K562 (cell line): Measurements from ENCODE around the gene GHITM. TPM values are rescaled to one million over a fixed set of nuclear protein-coding genes. Genes with fewer than 3 reads are reported as not detected.

ENCODE experiments used
- CBFA2T2 ChIP-seq: fragments of 450-650 bp; conservative IDR thresholded peaks from 2 replicates; pipeline ENCODE4 v1.6.1; 2017; ENCODE audit warnings: mild to moderate bottlenecking
- CBFB ChIP-seq: sonication (generic); formaldehyde crosslinking; IDR thresholded peaks from 2 replicates; pipeline ENCODE4 v1.4.0; 2020; ENCODE audit warnings: mild to moderate bottlenecking, missing genetic modification reagents
- CBX5 ChIP-seq: IDR thresholded peaks from 2 replicates; pipeline ENCODE4 v1.6.1; 2014; ENCODE audit warnings: low read depth, borderline replicate concordance
- CCAR2 ChIP-seq: fragments of 200-400 bp; formaldehyde crosslinking; IDR thresholded peaks from 2 replicates; pipeline ENCODE4 v1.6.1; 2017; ENCODE audit warnings: mild to moderate bottlenecking, low read depth, low read length
- ELF2 ChIP-seq: fragments of 250-450 bp; sonication (Bioruptor Pico); IDR thresholded peaks from 2 replicates; pipeline ENCODE4 v1.5.0; 2021; ENCODE audit warnings: mild to moderate bottlenecking
- ETV1 ChIP-seq: fragments of 450-650 bp; conservative IDR thresholded peaks from 2 replicates; pipeline ENCODE4 v1.6.1; 2016; ENCODE audit warnings: missing genetic modification characterization, control low read depth, low read depth, missing compliant biosample characterization
- HMGN3 ChIP-seq: IDR thresholded peaks from 2 replicates; pipeline ENCODE4 v1.6.1; 2011; ENCODE audit warnings: borderline replicate concordance, low read depth, mild to moderate bottlenecking, mixed read lengths, low read length; ENCODE audit not compliant: insufficient read length; ENCODE audit errors: extremely low read depth
- PTRF ChIP-seq: fragments of 450-650 bp; IDR thresholded peaks from 2 replicates; pipeline ENCODE4 v1.6.1; 2016; ENCODE audit warnings: mild to moderate bottlenecking, missing genetic modification characterization, missing compliant biosample characterization
- RFX5 ChIP-seq: IDR thresholded peaks from 2 replicates; pipeline ENCODE4 v1.6.1; 2011; ENCODE audit warnings: low read depth, mild to moderate bottlenecking, improper control_type of control experiment, low read length
- TEAD2 ChIP-seq: fragments of 450-650 bp; IDR thresholded peaks from 2 replicates; pipeline ENCODE4 v1.6.1; 2016; ENCODE audit warnings: missing genetic modification characterization, control low read depth, missing compliant biosample characterization
- TFAM ChIP-seq: fragments of 250-450 bp; sonication (Bioruptor Pico); conservative IDR thresholded peaks from 2 replicates; pipeline ENCODE4 v1.5.0; 2021; ENCODE audit warnings: mild to moderate bottlenecking, moderate library complexity
- USF1 ChIP-seq: sonication (generic); formaldehyde crosslinking; IDR thresholded peaks from 2 replicates; pipeline ENCODE4 v1.9.0; 2022; ENCODE audit warnings: mild to moderate bottlenecking, missing genetic modification reagents
- ZBTB40 ChIP-seq, 2 experiments: fragments of 450-650 bp in 1 of 2; sonication (generic) in 1 of 2; formaldehyde crosslinking in 1 of 2; IDR thresholded peaks; 2 replicates each; pipeline versions ENCODE4 v1.7.1 to v1.9.0; 2016 to 2022; ENCODE audit warnings: inconsistent platforms in 1 of 2, mild to moderate bottlenecking in 1 of 2, missing genetic modification reagents in 1 of 2
- ZNF395 ChIP-seq: fragments of 200-800 bp; sonication (Bioruptor generic); IDR thresholded peaks from 2 replicates; pipeline ENCODE4 v1.6.1; 2017; ENCODE audit warnings: missing genetic modification characterization, missing compliant biosample characterization
- ZNF589 ChIP-seq: fragments of 200-800 bp; sonication (Bioruptor generic); IDR thresholded peaks from 2 replicates; pipeline ENCODE4 v1.6.1; 2016; ENCODE audit warnings: low read depth, missing genetic modification characterization, missing compliant biosample characterization
- polyA plus RNA-seq, 8 experiments: library from polyadenylated mRNA; depleted of rRNA in 4 of 8; stranded (reverse) in 5 of 8; unstranded in 3 of 8; fragments of >200 nt; fragmentation: Nextera tagmentation in 2 of 8; fragmentation: Illumina TruSeq in 1 of 8; extraction: Ambion mirVana in 2 of 8; extraction: Trizol in 1 of 8; gene quantifications; 2 replicates each; pipeline versions ENCODE4 v1.2.1 to v1.2.3, GENCODE V29; 2011 to 2014; ENCODE audit warnings: inconsistent platforms in 1 of 8, missing spikeins in 1 of 8
- total RNA-seq, 7 experiments: library from RNA; depleted of rRNA in 6 of 7; stranded (reverse); fragments of >200 nt in 6 of 7; fragmentation: Illumina TruSeq in 2 of 7; extraction: Trizol in 2 of 7; gene quantifications; 2 replicates each; pipeline versions ENCODE4 v1.2.1 to v1.2.3, GENCODE V29; 2011 to 2021; ENCODE audit warnings: low replicate concordance in 1 of 7

GHITM gene
- total and polyA plus RNA-seq, 9 of the 15 experiments (the other 6 are each of a cell fraction or from before 2014, with no cell fraction given): 322 to 1,258 (median 386) TPM

- TF ChIP-seq ZBTB40 (IDR thresholded peaks at IDR 0.05) (peak; percentile 93), ZBTB40 (CRISPR knock-in tag; IDR thresholded peaks at IDR 0.05) (peak; percentile 53; the same call in 1 of the 2 replicates), HMGN3 (peak; percentile 86), CCAR2 (no peak), USF1 (0 out of 2 replicates have a peak, but pooled peaks have one; percentile 41), RFX5 (no peak; the same call in none of the 2 replicates), ZNF589 (CRISPR knock-in tag) (peak; percentile 50; the same call in 1 of the 2 replicates), TEAD2 (tag) (no peak), CBX5 (no peak), ELF2 (peak; percentile 97), PTRF (tag) (0 out of 2 replicates have a peak, but pooled peaks have one; percentile 18), ETV1 (tag) (peak; percentile 88), ZNF395 (peak; percentile 44; the same call in 1 of the 2 replicates), CBFA2T2 (no peak; the same call in 1 of the 2 replicates), TFAM (no peak), CBFB (CRISPR knock-in tag) (no peak)
These were observed at the start of gene GHITM (continued) for GRCh38 chr10:84139126-84140035.
